ENCODE measurements around the gene PXDN.
"Not testable (repeated sequence)": the region's sequence is repeated elsewhere in the genome, so short reads cannot be mapped to it uniquely, and the experiment has no call there.

PXDN gene

GRCh38 chr2:1679065-1679464 is 65.2 kb downstream of the PXDN start:
- DNase-seq: not testable (repeated sequence)

- DNase-seq: no peak
These were observed 65.7 kb downstream of the PXDN start for GRCh38 chr2:1678609-1679008.

- no peak for DNase-seq
These were observed 66.5 kb downstream of the PXDN start for GRCh38 chr2:1677821-1678165.

GRCh38 chr2:1676913-1677820 is 67.1 kb downstream of the PXDN start:
- no peak for DNase-seq

GRCh38 chr2:1676091-1676912 is 68.0 kb downstream of the PXDN start:
- no peak for DNase-seq

- DNase-seq: no peak
These were observed 68.7 kb downstream of the PXDN start for GRCh38 chr2:1675633-1676032.

GRCh38 chr2:1674766-1675397 is 69.4 kb downstream of the PXDN start:
- DNase-seq: no peak

GRCh38 chr2:1674276-1674675 is 70.0 kb downstream of the PXDN start:
- DNase-seq: no peak

GRCh38 chr2:1673160-1673944 is 71.0 kb downstream of the PXDN start:
- no peak for DNase-seq

- DNase-seq: no peak
These were observed 71.6 kb downstream of the PXDN start for GRCh38 chr2:1672738-1673137.

GRCh38 chr2:1671916-1672315 is 72.4 kb downstream of the PXDN start:
- DNase-seq: no peak

GRCh38 chr2:1670636-1671035 is 73.7 kb downstream of the PXDN start:
- no peak for DNase-seq

- no peak for DNase-seq
These were observed 78.4 kb downstream of the PXDN start for GRCh38 chr2:1665761-1666505.

GRCh38 chr2:1664698-1665097 is 79.6 kb downstream of the PXDN start:
- DNase-seq: no peak

- DNase-seq: no peak
These were observed 80.2 kb downstream of the PXDN start for GRCh38 chr2:1664076-1664605.

GRCh38 chr2:1663621-1664020 is 80.7 kb downstream of the PXDN start:
- no peak for DNase-seq

GRCh38 chr2:1662606-1663180 is 81.6 kb downstream of the PXDN start:
- no peak for DNase-seq

GRCh38 chr2:1661891-1662605 is 82.3 kb downstream of the PXDN start:
- DNase-seq: no peak

- DNase-seq: no peak
These were observed 83.4 kb downstream of the PXDN start for GRCh38 chr2:1660656-1661640.

Data from NCI-H1930 (cell line).